ENCODE data around the gene THSD4.

DNA sequence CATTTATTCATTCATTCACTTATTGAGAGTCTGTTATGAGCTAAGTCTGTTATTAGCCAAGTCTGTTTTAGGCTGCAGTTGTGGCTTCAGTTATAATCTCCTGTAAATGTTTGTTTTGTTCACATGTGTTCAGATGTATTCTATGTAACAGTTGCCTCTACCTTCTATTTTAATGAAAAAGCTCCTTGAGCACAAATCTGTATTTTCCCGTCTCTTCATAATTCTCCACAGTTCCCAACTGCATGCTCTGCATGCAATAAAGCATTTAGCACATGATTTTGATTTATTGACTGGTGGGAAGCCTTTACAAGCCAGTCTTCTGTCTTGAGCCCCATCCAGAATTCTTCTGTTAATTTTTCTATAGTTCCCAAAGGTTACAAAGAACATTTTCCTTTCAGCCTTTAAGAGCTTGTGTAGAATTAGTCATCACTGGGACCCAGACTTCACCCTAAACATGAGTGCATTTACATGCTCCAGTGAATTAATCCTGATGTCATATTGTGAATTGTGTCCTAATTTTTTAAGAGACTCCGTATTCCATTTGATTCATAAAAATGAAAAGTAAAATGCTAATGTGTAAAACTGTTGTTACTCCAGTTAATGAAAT is 572.7 kb downstream of the THSD4 start:
- TF ChIP-seq, protein P1, sequence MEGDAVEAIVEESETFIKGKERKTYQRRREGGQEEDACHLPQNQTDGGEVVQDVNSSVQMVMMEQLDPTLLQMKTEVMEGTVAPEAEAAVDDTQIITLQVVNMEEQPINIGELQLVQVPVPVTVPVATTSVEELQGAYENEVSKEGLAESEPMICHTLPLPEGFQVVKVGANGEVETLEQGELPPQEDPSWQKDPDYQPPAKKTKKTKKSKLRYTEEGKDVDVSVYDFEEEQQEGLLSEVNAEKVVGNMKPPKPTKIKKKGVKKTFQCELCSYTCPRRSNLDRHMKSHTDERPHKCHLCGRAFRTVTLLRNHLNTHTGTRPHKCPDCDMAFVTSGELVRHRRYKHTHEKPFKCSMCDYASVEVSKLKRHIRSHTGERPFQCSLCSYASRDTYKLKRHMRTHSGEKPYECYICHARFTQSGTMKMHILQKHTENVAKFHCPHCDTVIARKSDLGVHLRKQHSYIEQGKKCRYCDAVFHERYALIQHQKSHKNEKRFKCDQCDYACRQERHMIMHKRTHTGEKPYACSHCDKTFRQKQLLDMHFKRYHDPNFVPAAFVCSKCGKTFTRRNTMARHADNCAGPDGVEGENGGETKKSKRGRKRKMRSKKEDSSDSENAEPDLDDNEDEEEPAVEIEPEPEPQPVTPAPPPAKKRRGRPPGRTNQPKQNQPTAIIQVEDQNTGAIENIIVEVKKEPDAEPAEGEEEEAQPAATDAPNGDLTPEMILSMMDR (IDR thresholded peaks at IDR 0.05): no peak
- TF ChIP-seq POLR2A (IDR thresholded peaks at IDR 0.05): no peak

Measured in thyroid gland (tissue), 4 donors.